Amniotic epithelial cell (primary cell): ENCODE data around the gene LENG9.

Source experiments
- DNase-seq: peaks from one replicate; pipeline ENCODE4 v3.0.0-alpha.2; 2010; ENCODE audit warnings: low read depth

Gene LENG9

DNA sequence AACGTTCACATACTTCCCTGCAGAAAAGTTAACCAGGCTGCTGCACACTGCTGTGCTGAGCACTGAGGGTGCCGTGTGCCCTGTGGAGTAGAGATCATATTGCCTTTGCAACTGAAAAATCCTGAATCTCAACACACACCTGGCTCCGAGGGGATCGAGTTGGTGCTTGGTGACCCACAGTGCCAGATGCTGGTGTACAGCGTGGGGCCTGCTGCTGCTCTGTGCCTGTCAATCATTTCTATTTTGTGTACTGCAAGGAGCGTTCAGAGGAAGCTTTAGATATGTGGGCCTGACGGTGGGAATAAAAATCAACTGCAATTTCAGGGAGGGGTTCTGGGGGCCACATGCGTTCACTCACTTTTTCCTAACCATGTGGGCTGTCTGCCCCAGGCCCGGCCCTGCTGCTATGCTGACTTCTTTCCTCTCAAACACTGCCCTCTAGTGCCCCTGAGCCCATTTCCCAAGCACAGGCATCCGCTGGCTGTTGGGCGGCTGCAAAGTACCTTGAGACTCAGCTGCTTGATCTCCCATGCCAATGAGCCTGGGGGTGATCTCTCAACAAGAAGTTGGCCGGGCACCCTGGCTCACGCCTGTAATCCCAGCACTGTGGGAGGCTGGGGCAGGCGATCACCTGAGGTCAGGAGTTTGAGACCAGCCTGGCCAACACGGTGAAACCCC lies 24.3 kb downstream of the LENG9 start:
- peak; percentile 46 for DNase-seq

DNA sequence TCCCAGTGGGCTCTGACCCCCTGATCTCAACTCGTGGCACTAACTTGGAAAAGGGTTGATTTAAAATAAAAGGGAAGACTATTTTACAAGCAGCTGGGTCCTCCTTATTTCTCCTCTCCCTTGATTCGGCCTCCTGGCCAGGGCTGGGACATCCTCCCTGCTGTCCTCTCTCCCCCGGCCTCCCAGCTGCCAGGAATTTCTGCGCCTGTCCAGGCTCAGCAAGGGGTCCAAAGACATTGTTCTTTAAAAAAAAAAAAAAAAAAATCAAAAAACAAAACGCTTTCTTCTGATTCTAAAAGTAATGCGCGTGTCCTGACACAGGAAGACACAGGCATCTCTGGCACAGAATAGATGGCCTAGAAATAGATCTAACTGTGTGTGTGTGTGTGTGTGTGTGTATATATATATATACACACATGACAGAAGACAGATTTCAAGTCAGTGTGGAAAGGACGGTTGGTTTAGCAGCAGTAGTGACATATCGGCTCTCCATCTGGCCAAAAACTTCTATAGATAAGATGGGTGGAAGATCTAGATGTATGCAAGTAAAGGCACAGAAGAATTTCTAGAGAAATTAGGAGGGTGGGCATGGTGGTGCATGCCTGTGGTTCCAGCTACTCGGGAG lies 26.8 kb downstream of the LENG9 start:
- DNase-seq, result no peak

DNA sequence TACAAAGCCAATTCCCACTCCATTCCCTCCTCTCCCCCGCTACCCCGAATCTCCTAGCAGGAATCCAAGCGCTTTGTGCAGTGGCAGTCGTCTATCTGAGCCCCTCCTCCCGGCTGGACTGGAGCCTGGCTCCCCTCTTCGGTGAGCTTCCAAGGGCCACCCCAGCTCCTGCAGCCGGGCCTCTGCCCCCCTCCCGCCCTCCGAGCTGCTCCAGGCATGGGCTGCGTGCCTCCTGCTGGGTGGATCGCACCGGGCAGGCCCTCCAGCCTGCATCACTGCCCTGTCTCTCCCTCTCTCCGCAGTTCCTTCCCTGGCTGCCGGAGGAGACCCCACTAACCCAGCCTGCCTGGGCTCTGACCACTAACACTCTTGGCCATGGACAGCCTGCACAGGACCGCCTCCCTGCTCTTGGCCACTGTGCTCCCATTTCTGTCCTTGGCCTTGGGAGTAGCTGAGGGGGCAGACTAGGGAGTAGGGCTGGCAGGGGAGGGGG lies 27.5 kb downstream of the LENG9 start:
- DNase-seq, result no peak

DNA sequence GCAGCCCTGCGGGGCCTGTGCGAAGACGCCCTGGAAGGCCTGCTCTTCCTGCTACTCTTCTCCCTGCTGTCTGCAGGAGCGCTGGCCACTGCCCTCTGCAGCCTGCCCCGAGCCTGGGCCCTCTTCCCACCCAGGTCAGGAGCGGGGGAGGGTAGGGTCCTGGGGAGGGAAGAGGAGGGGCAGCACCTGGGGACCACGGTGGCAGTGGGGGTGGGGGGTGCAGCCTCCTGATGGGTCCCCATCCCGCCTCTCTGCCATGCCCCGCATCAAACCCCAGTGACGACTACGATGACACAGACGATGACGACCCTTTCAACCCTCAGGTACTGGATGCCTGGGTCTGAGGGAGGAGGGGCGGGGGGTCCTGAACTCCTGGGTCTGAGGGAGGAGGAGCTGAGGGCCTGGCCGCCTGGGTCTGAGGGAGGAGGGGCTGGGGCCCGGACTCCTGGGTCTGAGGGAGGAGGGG lies 28.0 kb downstream of the LENG9 start:
- no peak for DNase-seq

DNA sequence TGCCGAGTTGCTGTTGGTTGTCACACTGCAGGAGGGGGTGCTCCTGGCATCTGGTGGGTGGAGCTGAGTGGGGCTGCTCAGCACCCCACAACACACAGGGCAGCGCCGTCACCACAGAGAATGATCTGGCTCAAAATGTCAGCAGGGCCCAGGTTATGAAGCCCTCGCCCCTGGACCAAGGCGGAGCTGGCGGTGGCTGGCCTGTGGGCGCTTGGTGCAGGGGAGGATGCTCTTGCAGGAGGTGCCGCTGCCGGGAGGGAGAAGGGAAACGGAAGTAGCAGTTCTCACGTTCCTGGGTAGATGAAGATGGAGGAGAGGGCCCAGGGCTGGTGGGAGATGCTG lies 28.7 kb downstream of the LENG9 start:
- no peak for DNase-seq

DNA sequence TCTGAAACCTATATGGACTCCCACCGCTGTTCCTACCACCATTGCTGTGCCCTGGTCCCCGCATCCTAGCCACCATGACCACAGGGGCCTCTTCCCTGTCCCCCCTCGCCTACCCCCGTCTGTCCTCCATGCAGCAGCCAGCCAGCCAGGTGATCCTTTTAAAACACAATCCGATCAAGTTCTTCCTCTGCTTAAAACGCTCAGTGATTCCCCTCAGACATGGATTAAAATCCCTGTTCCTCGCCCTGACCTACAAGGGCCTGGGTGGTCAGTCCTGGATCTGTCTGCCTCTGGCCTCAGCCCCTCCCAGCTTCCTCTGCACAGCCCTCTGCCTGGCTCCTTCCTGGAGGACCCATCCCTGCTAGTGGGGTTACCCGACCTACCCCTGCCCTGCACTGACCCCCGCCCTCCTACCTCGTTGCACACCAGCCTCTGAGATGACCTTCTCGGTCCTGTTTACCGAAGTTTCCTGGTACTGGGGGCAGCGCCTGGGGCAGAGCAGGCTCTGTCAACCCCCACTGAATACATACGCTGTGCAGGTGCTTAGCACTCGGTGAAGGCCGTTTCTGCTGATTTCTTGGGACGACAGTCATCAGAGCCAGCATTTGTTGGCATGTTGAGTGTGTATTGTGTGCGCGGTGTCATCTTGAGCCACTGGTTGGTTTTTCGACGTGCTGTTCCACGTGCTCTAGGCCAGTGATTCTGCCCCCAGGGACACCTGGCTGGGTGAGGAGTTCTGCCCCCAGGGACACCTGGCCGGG lies 29.3 kb downstream of the LENG9 start:
- no peak for DNase-seq

DNA sequence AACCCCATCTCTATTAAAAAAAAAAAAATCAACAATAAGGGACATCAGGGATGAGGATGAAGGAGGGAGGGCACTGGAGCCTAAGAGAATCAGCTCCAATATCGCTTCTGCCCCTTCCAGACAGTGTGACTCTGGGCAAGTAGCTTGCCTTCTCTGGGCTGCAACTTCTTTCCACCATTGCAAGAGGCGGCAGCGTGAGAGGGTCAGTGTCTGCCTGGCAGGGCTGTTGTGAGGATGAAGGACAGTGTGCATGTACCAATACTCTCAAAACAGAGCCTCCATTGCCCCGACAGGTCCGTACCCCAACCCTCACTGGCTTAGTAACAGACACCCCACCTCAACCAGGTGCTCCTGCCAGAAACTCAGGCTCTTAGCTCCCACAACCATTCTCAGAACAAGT lies 29.9 kb downstream of the LENG9 start:
- DNase-seq, result no peak

DNA sequence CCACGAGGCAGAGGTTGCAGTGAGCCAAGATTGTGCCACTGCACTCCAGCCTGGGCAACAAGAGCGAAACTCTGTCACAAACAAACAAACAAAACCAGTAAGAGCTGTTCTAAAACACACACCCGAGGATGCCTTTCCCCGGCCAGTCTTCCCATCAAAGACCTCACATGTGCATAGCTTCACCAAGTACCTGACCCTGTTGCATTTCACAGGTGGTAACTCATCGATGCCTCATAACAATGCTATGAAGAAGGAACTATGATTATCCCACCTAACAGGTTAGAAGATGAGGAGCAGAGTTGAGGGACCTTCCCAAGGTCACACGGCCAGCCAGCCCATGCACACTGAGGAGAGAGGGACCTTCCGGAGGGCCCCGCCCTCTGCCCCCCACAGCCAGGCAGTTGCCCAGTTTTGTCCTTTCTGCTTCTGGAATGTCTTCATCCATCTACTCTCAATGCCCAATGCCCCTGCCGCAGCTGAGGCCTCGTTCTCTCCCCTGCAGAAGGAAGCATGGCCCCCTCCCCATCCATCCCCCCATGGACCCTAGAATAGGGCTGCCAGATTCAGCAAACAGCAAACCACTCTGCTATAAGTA lies 31.3 kb downstream of the LENG9 start:
- DNase-seq, result no peak

DNA sequence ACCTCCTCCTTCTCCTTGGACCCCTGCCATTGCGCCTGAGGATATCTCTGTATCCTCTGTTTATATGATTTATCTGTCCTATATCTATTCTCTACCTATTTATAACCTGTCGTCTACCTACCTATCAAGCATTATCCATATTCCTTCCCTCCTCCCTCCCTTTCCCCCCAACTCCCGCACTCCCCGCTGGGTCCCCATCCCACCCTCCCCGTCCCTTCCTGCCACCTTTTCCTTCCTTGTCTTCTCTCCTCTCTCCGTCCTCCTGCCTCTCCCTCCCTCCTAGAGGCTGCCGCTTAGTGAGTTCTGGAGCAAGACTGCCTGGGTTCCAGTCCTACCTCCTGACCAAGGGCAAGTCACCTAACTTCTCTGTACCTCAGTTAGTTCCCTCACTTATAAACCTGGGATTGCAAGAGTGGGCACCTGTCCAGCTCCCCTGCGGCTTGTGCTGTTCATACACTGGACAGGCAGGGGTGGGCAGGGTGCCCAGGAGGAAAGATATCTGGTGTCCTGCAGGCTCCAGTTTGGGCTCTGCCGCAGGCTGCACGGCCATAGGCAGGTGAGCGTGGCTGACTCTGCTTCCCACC lies 32.2 kb downstream of the LENG9 start:
- peak; percentile 24 for DNase-seq

DNA sequence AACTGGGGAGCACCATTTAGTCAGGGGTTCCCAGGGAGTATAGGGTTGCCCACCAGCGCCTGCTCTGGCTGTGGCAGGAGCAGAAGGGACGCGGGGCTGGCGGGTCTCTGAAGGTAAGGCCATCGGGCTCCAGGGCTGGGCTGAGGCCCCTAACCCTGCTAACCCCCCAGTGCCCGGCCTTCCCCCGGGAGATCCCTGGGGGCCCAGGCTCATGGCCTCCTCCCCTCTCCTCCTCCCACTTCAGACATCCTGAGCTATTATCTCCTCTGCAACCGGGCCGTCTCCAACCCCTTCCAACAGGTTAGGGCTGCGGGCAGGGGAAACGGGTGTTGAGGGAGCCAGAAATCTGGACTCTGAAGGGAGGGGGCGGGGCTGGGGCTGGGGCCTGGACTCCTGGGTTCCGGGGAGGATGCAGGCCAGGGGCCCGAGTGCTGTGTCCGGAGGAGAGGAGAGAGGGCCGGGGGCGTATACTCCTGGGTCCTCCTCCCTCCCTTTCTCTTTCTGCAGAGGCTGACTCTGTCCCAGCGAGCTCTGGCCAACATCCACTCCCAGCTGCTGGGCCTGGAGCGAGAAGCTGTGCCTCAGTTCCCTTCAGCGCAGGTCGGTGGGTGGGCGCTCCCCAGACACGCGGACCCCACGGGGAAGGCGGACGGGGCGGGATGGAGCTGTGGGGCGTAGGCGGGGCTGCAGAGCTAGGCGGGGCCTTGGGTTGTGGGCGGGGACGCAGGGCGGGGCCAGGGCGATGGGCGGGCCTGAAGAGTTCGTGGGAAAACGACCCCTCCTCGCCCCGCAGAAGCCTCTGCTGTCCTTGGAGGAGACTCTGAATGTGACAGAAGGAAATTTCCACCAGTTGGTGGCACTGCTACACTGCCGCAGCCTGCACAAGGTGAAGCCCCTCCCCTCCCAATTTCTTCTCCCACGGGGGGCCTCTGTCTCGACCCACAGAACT lies 33.0 kb downstream of the LENG9 start:
- DNase-seq, result no peak

DNA sequence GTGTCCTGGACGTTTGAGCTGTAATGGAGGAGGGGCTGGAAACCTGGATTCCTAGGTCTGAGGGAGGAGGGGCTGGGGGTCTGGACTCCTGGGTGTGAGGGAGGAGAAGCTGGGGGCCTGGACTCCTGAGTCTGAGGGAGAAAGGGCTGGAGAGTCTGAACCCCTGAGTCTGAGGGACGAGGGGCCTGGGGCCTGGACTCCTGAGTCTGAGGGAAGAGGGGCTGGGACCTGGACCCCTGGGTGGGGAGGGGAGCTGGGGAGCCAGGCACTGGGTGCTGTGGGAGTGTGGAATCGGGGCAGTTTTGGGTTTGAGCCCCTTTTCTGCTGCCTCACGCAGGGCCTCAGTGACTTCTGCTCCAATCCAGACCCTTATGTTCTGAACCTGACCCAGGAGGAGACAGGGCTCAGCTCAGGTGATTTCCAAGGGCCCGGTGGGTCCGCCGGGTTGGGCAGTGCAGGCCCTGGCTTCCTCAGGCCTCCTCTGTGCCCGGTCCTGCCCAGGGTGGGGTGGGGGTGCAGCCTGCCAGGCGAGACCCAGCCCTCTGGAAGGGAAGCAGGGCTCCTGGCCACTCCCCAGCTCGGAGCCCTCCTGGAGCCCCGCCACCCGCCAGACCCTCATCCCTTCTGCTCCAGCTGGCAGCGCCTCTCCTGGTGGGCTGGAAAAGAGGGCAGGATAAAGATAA lies 33.9 kb downstream of the LENG9 start:
- DNase-seq, result no peak

DNA sequence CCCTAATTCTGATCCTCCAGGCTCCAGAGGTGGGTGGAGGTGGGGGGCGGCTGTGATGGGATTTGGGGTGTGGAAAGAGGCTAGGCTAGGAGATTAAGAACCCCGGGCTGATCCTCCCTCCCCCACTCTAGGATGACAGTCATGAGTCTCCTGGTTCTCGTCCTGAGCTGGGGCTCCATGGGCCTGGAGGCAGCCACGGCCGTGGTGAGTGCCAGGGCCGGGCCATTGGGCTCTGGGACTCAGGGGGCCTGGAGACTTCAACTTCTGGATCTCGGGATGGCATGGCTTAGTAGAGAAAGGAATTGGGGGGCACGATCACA lies 34.4 kb downstream of the LENG9 start:
- DNase-seq, result no peak

DNA sequence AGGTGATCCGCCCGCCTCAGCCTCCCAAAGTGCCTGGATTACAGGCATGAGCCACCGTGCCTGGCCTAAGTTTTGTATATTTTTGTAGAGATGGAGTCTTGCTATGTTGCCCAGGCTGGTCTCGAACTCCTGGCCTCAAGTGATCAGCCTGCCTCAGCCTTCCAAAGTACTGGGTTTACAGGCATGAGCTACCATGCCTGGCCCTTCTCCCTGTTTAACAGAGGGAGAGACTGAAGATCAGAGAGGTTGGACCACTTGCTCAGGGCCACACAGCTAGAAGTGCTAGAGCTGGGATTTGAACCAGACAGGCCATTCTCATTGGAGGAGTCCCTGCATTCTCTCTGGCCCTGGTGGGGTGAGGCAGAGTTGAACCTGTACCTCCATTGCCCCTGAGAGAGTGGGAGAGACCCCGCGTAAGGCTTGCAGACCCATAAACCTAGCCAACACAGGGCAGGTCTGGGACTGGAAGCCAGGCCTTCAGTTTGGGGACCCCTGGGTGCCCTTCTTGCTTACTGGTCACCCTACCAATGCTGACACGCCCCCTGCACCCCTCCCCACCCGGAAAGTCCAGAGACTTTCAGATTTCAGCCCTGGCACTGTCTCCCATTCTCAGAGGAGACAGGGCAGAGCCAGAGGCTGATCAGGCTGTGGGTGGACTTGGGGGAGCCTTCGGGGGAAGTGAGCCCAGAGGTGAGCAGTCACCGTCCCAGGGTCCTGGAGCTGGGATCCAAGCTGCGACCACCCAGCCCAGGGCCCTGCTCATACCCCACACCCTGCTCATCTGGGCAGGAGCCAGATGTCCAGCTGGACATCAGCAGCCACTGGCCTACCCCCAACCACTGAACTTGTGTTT lies 35.0 kb downstream of the LENG9 start:
- DNase-seq, result no peak

DNA sequence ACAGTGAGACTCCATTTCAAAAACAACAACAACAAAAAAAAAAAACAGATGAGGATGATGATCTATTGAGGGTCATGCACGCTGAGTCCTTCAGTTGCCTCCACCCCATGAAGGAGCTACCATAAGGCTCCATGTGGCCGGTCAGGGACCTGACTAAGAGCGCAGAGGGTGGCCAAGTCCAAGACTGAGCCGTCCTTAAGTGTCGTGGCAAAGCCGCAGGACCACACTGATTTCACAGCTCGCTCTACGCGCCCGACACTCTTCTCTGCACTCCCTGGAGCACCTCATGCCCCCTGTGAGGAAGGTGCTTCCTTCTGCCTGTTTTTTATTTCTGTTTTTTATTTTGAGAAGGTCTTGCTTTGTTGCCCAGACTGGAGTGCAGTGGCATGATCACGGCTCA lies 36.0 kb downstream of the LENG9 start:
- no peak for DNase-seq

DNA sequence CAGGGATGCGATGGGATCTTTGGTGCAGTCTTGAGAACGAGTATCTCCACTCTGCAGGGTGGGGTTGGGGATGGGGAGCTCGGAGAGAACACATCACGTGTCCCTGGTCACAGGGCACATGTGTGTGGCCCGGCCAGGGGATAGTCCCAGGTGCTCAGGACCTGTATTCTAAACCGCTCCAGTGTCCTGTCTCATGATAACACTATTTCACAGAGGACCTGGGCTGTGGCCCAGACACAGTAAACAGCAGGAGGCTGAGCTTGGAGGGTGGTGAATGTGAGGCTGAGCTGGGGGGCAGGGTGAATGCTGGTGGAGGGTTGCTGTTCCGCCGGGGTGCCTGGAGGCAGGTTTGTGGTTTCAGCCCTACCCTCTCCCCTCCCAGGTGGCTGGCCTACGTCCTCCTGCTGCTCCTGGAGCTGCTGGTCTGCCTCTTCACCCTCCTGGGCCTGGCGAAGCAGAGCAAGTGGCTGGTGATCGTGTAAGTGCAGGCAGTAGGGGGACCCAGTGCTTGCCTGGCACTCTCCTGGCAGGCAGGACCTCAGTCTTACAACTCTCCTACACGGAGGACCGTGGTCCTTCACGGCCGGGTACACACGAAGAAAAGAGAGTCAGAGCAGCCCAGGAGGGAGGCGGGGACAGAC lies 37.2 kb downstream of the LENG9 start:
- DNase-seq, result no peak

DNA sequence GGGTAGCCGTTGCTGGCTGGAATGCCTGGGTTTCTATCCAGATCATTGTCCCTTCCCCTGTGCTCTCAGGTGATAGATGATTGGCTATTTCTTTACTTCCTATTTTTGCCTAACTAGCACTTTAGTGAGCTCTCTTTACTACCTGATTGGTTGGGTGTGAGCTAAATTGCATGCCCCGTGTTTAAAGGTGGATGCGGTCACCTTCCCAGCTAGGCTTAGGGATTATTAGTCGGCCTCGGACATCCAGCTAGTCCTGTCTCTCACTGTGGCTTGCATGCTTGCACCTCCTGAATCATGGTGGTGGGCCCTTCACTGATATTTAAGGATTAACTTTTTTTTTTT lies 38.2 kb downstream of the LENG9 start:
- no peak for DNase-seq

DNA sequence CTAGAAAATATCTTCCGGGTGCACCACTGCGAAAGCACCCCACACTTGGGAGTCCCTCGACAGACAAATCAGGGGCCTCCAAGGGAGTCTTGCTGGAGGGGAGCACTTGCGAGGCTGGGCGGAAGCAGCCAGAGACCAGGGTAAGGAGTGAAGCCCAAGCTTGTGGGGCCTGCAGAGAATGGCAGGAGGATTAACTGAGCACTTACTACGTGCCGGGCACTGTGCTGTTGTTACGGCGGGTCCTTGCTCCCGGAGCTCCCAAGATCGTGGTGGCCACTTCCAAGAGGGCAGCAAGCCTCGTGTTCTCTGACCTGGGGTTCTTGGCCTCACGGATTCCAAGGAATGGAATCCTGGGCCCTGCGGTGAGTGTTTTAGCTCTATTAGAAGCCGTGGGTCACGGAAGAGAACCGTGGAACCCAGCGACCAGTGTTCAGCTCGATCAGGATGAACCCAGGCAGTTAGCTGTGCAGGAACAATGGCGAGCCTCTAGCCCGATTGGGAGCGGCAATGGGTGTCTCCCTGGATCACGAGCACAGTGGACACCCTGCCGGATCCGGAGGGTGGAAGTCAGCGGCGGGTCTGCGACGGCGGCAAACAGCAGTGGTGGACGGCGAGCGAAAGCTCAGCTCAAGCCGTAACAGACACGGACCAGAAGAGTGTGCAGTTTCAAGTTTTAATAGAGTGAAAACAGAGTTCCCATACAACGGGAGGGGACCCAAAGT lies 38.8 kb downstream of the LENG9 start:
- no peak for DNase-seq

DNA sequence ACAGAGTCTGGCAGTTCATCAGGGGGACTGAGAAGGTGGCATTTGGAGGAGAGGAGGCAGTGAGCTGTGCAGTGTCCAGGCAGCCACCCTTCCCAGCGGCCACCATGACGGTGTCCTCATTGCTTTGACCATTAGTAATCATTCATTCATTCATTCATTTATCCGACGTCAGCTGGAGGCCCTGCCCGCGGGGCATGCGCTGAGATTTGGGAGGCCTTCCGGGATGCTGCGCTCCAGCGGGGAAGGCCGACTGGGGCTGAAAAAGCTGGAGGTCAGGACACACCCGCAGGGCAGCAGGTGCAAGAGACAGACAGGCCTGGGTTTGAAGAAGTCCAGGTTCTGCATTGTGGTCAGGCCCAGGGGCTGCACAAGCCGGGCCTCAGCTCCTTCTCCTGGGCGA lies 39.4 kb downstream of the LENG9 start:
- no peak for DNase-seq

DNA sequence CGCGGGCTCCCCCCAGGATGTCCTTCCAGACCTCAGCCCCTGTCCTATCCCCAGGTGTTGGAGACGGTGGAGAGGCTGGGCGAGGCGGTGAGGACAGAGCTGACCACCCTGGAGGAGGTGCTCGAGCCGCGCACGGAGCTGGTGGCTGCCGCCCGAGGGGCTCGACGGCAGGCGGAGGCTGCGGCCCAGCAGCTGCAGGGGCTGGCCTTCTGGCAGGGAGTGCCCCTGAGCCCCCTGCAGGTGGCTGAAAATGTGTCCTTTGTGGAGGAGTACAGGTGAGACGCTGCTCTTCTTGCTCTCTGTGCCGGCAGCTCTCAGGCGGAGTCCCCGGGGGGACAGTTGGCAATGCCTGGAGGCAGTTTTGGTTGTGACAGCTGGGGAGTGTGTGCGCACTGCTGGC lies 41.4 kb downstream of the LENG9 start:
- DNase-seq, result no peak
